Stimulated activated CD4-positive, alpha-beta T cell treated with anti-CD3 and anti-CD28 coated beads, TNF-alpha, amount 100 ng/mL, for 1 hour (primary cell): ENCODE data around the gene PELO.
"Not testable (repeated sequence)": the region's sequence is repeated elsewhere in the genome, so short reads cannot be mapped to it uniquely, and the experiment has no call there.

Experiments used
- DNase-seq, 3 donors: peaks; one replicate each; pipeline ENCODE4 v3.0.0-alpha.2; 2020; ENCODE audit warnings: low read depth in 3 of 3, low spot score in 1 of 3

The PELO gene

GRCh38 chr5:52787600-52788504 is at the start of gene PELO, which contains the start of gene ITGA1:
PELO (plus strand) TSS chr5:52787916; CDS start chr5:52800395, 12,479 bp downstream.
ITGA1 (plus strand) TSS chr5:52787916; CDS start chr5:52788354, 438 bp downstream.
- peak in 1 of 3 donors; percentile 27 for DNase-seq

- no peak for DNase-seq
Measured at GRCh38 chr5:52738095-52738506, 49.6 kb upstream of the PELO start.

- DNase-seq = no peak
Measured at GRCh38 chr5:52740007-52740406, 47.7 kb upstream of the PELO start.

DNA sequence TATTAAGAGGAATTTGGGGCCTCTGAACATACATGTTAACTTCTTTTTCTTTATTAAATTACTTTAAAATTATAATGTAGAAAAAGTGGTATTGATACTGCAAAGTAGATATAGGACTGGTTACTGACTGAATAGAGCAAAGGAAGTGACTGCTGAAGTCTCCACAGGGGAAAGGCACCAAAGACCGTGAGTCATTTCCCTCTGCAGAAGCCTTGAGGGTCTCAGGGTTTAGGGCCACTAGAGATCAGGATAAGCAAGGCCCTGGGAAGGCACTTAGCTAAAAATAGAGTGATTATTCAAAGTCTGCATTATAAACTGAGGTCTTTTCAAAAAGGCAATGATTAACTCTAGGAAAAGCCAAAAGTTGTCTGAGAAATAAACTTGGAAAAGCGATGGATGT is 44.7 kb upstream of the PELO start:
- DNase-seq = no peak

DNA sequence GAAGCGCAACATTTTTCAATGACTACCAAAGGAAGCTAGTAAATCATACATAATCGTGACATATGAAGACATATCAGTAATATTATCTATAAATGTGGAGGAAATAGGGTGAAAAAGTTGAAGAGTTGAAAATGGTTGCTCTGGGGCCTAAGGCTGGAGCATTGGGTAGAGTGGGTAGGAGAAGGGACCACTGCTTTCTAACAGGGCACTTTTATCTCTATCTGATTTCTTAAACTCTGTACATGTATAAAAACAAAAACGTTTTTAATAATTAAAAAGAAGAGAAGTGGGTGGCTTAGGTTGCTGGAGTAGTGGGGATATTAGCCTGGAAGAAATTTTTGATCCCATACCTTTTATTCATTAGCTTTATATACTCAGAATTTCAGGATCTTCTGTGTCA is 44.2 kb upstream of the PELO start:
- DNase-seq = no peak

DNA sequence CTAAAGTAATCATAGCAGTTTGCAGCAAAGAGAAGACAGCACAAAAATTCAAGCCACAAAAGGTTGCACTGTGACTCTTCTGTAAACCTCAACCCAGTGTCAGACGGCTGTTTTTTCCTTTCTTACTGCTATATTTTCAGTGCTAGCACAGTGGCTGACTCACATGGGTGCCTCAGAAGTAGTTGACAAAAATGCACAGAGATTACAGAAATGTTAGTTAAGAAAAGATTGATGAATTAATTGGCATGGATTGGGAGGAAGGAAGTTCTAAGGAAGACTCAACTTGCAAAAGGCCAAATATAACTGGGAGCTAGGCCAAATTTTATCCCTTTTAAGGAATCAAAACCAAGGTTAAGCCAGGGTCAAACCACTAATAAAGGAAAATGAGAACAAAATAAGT is 43.7 kb upstream of the PELO start:
- peak in 2 of 3 donors; percentile 7 to 19 for DNase-seq

GRCh38 chr5:52744867-52745458 is 42.8 kb upstream of the PELO start:
- DNase-seq = not testable (repeated sequence)

GRCh38 chr5:52746539-52746938 is 41.2 kb upstream of the PELO start:
- no peak for DNase-seq

GRCh38 chr5:52748590-52748989 is 39.1 kb upstream of the PELO start:
- no peak for DNase-seq

DNA sequence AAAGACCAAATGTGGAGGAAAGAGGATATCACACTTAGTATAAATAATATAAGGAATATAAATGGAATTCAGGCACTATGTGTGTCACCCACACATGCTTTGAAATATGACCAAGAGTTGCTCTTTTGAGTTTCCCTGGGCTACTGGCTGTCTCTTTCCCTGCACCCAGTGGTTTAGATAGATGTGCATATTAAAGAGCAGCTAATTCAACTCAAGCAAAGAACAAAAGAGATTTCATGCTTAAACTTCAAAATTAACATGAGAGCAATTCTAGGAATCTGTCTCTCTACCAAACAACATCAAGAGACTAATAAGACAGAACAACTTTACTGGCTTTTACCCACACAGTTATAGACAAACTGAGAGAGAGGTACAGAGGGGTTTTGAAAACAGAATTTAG is 38.0 kb upstream of the PELO start:
- DNase-seq = no peak

DNA sequence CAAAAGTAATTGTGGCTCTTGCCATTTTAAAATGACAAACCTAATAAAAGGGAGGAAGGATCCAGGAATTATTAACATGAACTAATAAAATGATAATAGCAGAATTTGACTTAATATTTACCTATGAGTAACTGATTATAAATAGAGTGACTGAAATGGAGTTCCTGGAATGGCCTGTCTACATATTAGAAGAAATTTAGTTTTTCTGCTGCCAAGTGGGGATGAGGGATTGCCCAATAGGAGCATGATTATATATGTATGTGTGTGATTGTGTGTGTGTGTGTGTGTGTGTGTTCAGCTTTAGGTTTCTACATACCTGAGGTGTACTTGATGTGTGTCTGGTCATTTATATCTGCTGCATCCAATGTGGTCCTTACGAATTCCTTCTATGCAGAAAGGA is 36.6 kb upstream of the PELO start:
- DNase-seq = no peak

DNA sequence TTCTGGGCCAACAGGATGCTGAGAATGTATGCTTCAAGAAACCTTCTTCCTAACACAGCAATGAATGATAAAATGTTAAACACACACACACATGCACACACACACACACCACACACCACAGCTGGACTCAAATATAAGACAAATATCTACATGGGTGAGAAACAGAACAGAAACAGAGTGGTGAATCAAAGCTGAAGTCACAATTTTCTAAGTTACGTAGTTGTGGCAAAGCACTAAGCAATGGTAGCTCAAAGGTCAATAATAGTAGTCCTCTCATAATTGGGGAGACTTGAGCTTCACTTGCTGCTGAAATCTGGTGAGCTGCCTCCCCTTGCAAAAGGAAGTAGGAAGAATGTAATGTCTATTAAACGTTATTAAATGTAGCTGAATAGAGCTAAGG is 33.7 kb upstream of the PELO start:
- DNase-seq = no peak

DNA sequence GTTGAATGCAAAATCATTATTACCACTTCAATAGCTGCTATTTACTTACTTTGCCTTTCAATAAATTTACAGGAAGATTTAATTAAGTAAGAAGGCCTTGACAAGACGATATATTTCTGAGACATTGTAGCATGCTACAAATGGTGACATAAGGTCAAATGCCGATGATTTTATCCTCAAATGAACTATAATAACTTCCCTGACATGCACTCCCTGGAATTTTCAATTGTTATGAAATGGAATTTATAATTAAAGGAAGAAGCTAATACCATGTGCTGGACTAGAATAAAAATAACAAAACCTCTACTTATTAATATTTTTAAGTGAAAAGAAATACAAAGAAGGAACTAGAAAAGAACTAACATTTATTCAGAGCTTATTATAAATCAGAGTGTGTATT is 30.2 kb upstream of the PELO start:
- DNase-seq = no peak

DNA sequence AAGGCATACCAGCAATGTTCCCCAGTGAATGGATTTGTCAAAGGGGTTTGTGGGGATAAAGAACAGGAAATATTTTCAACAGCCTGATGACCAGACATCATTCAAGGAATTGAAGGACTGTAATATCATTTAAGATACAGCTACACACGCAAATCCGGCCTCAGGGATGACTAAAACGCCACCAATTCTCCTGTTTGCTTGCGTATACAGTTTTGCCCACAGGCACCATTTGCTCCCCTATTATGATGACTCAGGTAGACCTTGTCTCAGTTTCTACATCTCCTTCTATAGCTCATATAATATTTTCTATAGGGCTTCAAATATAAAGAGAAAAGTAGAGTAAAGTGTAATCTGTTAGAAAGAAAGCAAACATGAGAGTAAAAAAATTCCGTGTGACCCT is 29.7 kb upstream of the PELO start:
- no peak for DNase-seq

GRCh38 chr5:52759331-52759730 is 28.4 kb upstream of the PELO start:
- no peak for DNase-seq

DNA sequence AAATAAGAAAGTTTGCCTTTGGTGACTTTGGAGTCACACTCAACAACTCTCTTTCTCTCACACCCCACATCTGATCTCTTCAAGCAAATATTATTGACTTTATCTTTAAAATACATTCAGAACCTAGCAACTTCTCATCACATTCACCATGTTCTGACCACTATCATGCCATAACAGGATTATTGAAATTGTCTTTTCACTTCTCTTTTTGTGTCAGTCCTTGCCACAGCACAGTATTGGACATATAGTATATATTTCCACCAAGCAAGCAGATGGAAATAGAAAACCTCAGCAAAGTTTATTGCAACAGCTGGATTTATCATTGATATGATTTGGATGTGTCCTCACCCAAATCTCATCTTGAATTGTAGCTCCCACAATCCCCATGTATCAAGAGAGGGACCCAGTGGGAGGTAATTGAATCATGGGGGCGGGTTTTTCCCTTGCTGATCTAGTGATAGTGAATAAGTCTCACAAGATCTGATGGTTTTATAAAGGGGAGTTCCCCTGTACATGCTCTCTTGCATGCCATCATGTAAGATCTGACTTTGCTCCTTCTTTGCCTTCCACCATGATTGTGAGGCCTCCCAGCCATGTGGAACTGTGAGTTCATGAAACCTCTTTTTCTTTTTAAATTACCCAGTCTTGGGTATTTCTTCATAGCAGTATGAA is 26.9 kb upstream of the PELO start:
- no peak for DNase-seq

DNA sequence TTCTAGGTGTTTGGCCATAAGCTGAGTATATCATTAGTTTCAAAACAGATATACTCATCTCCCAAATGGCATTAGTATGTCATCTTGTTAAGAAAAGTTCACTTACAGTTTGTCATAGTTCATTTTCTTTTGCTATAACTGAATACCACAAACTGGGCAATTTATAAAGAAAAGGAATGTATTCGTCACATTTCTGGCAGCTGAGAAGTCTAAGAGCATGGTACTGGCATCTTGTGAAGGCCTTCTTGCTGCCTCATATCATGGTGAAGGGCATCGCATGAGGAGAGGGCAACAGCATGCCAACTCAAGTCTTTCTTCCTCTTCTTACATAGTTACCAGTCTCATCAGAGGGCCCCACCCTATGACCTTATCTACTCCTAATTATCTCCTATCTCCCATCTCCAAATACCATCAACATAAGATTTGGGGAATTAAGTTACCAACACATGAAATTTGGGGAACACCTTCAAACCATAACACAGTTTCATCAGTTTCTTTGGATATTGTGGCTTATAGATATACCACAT is 20.4 kb upstream of the PELO start:
- DNase-seq = no peak

GRCh38 chr5:52767766-52768480 is 19.8 kb upstream of the PELO start:
- no peak for DNase-seq

- no peak for DNase-seq
Measured at GRCh38 chr5:52769061-52769460, 18.7 kb upstream of the PELO start.

DNA sequence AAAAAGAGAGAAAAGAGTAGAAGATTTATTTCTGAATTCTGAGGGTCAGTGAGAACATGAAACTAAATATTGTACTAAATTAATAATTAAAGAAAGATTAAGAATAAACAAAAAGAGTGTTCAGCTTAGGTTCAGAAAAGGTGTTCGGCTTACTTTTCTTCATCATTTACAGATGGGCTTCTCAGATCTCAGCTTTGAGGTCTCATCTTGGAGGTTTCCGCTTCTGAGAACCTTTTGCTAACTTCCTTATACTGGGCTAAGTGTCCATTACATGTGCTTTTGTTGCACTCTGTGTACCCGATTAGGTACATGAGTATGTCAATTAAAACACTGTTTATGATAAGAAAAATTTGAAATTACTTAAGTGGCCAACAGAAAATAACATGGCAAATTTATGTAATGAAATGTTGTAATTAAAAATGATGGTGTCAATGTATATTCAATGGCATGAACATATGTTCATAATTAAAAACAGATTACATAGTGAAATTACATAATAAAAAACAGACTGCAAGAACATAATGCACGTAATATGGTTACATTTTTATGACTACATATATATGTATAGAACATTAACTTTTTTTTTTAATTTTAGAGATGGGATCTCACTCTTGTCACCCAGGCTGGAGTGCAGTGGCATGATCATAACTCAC is 17.3 kb upstream of the PELO start:
- no peak for DNase-seq
